Ectodermal cell (in vitro differentiated cells): Measurements from ENCODE around the gene CAMK2A.

Experiments used
- H3K27ac ChIP-seq: 2 replicates; pipeline ENCODE4 v1.7.0; 2013; ENCODE audit warnings: mild to moderate bottlenecking, low read depth, low read length; ENCODE audit not compliant: insufficient read depth, poor library complexity, severe bottlenecking
- H3K27me3 ChIP-seq: 2 replicates; pipeline ENCODE4 v1.7.0; 2013; ENCODE audit warnings: mild to moderate bottlenecking, low read length; ENCODE audit not compliant: insufficient read depth, control insufficient read depth, poor library complexity, severe bottlenecking
- H3K36me3 ChIP-seq: one replicate; pipeline ENCODE4 v1.7.0; 2013; ENCODE audit warnings: low read length; ENCODE audit not compliant: control insufficient read depth, insufficient read depth
- H3K4me1 ChIP-seq: one replicate; pipeline ENCODE4 v1.7.0; 2013; ENCODE audit warnings: low read length; ENCODE audit not compliant: control insufficient read depth, insufficient read depth
- H3K4me3 ChIP-seq: 2 replicates; pipeline ENCODE4 v1.7.0; 2013; ENCODE audit warnings: low read depth, low read length, control low read depth; ENCODE audit not compliant: insufficient read depth
- H3K9me3 ChIP-seq: 2 replicates; pipeline ENCODE4 v1.7.0; 2013; ENCODE audit warnings: mild to moderate bottlenecking, low read length, moderate library complexity; ENCODE audit not compliant: control insufficient read depth
- WGBS, 2 experiments: methylation state at CpG; one replicate each; pipeline ENCODE4 v1.1.7; 2013; ENCODE audit warnings: missing lambda C conversion rate in 2 of 2; 5-methylcytosine and 5-hydroxymethylcytosine counted together

The CAMK2A gene

DNA sequence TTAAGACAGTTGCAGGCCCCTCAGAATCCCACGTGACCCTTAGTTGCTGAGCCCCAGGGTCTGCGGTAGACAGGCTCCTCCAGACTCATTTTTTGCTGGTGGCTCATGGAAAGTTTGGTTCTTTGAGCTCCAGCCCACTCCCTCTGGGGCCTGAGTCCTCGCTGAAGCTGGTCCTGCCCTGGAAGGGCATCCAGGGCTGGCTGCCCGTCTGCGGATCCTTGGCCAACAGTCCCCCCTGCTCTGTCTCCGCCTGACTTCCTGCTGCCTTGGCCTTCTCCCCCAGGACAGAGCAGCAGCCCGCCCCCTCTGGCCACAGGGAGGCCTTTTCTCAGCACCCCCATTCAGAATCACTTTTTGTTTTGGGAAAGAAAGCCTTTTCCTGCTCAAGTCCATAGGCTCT lies 75.3 kb downstream of the CAMK2A start:
- Histone ChIP-seq H3K4me1 (peaks cover 11% of the 10 kb centered on the region), H3K27me3 (no peaks in the 10 kb centered on the region), H3K27ac (no peak overlapping the region), H3K9me3 (no peaks in the 10 kb centered on the region), H3K4me3 (no peak overlapping the region), H3K36me3 (no peaks in the 10 kb centered on the region)
- WGBS, 2 experiments: 82 to 87% methylated on average over 7 of the region's 7 CpGs

DNA sequence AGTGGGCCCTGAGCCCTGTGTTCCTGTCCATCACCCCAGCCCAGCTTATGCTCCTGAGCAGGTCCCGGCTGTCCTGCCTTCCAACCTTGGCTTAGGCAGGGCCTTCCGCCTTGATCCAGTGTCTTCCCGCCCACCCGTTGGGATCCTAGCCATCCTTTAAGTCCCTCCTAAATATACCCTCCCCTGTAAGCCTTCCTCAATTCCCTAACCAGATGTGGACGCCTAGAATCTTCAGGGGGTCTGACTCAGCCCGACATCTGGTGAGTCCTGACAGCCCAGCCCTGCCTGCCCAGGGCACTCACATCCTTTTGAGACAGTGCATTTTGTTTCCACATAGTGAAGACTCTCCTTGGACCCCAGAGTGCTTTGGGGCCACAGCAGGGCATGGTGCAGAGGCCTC lies 76.0 kb downstream of the CAMK2A start:
- no peak overlapping the region for H3K27ac ChIP-seq

DNA sequence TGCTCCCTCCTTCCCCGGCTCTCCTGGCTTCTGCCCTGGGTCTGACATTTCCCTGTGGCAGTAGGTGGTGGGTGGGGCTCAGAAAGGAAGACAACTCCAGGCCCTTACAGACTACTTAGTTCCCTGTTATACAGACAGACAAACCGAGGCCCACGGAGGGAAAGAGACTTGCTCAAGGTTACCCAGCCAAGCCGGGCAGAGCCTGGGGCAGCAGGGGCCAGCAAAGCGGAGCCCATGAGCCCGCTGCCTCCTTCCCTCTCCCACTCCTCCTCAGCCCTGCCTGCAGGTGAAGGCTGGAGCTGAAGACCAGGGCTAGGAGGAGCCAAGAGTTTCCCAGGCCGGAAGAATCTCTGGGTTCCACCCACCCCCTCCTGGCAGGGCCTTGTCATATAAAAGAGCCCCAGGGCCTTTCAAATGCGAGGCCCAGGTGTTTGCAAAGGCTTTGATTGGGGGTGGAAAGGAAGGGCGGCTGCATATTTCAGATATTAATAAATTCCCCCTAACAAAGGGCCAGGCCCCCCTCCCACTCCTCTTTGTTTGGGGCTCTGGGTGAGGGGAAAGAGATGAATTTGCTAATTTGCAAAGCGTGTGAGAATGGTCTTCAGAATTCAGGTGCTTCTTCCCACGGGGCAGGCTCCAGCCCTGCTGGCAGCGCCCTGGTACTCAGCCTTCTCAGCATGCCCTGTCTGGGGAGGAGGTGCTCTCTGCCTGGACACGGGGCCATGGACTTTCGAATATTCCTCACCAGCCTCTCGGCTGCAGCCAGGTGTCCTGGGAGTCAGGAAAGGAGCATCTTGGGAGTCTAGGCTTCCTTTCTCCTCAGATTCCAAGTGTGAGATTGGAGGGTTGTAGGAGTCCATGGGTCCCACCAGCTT lies 78.2 kb downstream of the CAMK2A start:
- WGBS, 2 experiments: 53 to 60% methylated on average over 13 of the region's 15 CpGs
- H3K27me3 ChIP-seq: no peaks in the 10 kb centered on the region
- H3K9me3 ChIP-seq: no peaks in the 10 kb centered on the region
- peaks cover 22% of the 10 kb centered on the region for H3K4me1 ChIP-seq
- H3K36me3 ChIP-seq: no peaks in the 10 kb centered on the region
- no peak overlapping the region for H3K27ac ChIP-seq
- no peak overlapping the region for H3K4me3 ChIP-seq

More for the DNA sequence above, 76.0 kb downstream of the CAMK2A start:
- Histone ChIP-seq H3K4me1 (peaks cover 19% of the 10 kb centered on the region), H3K4me3 (no peak overlapping the region), H3K27me3 (no peaks in the 10 kb centered on the region), H3K9me3 (no peaks in the 10 kb centered on the region), H3K36me3 (no peaks in the 10 kb centered on the region)
- 74 to 76% methylated on average over 6 of the region's 6 CpGs for WGBS, 2 experiments

DNA sequence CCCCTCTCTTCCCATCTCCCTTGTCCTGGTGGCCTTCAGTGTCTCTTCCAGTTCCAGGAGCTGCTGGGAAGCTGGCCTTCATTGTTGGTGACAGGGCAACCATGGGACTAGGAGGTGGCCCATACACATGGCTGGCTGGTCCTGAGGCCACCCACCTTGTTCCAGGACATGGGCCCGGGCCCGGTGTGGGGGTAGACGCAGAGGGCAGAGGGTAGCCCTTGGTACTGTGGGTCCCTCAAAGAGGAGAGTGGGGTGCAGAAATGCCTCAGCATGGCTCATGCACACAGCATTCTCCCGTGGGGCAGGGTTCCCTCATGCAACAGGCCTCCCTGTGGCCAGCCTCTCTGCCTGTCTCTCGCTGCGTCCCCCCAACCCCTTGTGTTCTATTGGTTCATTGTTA lies 78.9 kb downstream of the CAMK2A start:
- 73 to 74% methylated on average over 6 of the region's 6 CpGs for WGBS, 2 experiments
- no peak overlapping the region for H3K27ac ChIP-seq

DNA sequence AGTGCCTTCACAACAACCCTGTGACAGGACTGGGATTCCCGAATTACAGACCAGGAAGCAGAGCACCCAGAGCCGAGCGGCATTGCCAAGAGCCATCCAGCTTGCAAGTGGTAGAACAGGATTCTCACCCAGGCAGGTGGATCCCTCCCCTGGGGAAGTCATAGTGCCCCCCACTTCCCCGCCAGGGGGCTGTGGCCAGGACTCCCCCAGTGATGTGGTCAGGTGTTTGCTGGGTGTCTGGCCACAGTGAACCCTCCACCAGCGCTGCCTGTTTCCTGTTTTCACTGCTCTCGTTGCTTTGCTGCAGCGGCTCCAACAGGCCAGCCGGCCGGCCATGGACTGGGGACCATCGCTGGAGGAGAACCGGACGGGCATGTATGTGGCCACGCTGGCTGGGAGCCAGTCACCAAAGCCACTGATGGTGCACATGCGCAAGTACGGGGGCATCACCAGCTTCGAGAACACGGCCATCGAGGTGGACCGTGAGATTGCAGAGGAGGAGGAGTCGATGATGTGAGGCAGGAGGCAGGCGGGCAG lies 80.4 kb downstream of the CAMK2A start:
- no peak overlapping the region for H3K27ac ChIP-seq
- H3K36me3 ChIP-seq: no peaks in the 10 kb centered on the region
- WGBS, 2 experiments: 90 to 91% methylated on average over 21 of the region's 21 CpGs
- H3K27me3 ChIP-seq: no peaks in the 10 kb centered on the region
- H3K4me3 ChIP-seq: no peak overlapping the region
- peaks cover 22% of the 10 kb centered on the region for H3K4me1 ChIP-seq
- no peaks in the 10 kb centered on the region for H3K9me3 ChIP-seq

More for the DNA sequence above, 78.9 kb downstream of the CAMK2A start:
- no peaks in the 10 kb centered on the region for H3K9me3 ChIP-seq
- H3K4me3 ChIP-seq: no peak overlapping the region
- peaks cover 22% of the 10 kb centered on the region for H3K4me1 ChIP-seq
- H3K36me3 ChIP-seq: no peaks in the 10 kb centered on the region
- no peaks in the 10 kb centered on the region for H3K27me3 ChIP-seq

DNA sequence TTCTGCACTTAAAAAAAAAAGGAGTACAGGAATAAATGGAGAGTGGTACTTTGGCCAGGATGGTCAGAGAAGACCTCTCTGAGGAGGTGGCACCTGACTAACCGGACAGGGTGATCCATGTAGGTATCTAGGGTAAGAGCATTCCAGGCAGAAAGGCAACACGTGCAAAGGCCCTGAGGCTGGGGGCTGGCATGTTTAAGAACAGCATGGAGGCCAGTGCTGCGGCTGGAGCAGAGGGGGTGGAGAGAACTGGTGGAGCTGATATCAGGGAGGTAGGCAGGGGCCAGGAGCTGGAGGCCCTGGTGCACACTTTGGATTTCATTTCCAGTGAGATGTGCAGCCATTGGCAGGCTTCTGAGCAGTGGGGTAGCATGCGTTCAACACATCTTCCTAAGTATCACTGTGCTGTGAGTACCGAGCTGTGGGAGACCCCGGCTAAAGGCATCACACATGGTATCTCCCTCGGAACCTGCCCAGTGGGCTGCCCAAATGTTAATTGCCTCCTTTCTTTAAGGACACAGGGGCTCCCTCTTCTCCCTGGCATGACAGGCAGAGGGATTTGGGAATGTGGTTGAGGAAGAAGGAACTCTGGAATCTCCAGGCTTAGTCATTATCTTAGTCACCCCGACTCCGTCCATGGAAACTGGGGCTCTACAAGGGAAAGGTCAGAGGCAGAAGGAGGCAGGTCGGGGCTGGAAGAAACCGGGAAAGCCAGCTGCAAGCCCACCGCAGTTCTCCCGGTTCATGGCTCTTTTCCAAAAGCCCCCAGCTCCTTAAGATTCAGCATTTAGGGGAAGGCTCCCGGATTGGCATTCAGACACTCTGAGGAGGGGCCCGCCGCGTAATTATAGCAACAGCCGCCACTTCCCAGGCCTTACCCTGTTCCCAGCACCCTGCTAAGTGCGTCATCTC lies 81.1 kb downstream of the CAMK2A start:
- no peaks in the 10 kb centered on the region for H3K9me3 ChIP-seq
- H3K36me3 ChIP-seq: no peaks in the 10 kb centered on the region
- no peak overlapping the region for H3K4me3 ChIP-seq
- peaks cover 22% of the 10 kb centered on the region for H3K4me1 ChIP-seq
- 69 to 70% methylated on average over 19 of the region's 19 CpGs for WGBS, 2 experiments
- H3K27me3 ChIP-seq: no peaks in the 10 kb centered on the region
- no peak overlapping the region for H3K27ac ChIP-seq

DNA sequence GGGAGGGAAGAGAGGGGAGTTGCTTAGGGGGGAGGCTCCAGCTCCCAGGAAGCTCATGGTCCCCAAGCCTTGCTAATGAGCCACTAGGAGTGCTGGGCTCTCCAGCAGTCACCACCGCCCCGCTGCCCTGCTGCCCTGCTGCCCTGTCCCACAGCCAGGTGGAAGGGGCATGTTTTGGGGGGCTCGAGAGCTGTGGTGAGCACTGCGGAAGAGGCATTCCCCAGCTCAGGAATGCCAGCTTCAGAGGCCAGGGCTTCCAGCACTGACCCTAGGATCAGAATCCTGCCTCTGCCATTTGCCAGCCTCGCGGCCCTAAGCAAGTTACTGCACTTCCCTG lies 82.8 kb downstream of the CAMK2A start:
- Histone ChIP-seq H3K36me3 (no peaks in the 10 kb centered on the region), H3K4me3 (no peak overlapping the region), H3K27ac (no peak overlapping the region), H3K4me1 (peaks cover 22% of the 10 kb centered on the region), H3K9me3 (no peaks in the 10 kb centered on the region), H3K27me3 (no peaks in the 10 kb centered on the region)
- 89 to 91% methylated on average over 6 of the region's 6 CpGs for WGBS, 2 experiments

DNA sequence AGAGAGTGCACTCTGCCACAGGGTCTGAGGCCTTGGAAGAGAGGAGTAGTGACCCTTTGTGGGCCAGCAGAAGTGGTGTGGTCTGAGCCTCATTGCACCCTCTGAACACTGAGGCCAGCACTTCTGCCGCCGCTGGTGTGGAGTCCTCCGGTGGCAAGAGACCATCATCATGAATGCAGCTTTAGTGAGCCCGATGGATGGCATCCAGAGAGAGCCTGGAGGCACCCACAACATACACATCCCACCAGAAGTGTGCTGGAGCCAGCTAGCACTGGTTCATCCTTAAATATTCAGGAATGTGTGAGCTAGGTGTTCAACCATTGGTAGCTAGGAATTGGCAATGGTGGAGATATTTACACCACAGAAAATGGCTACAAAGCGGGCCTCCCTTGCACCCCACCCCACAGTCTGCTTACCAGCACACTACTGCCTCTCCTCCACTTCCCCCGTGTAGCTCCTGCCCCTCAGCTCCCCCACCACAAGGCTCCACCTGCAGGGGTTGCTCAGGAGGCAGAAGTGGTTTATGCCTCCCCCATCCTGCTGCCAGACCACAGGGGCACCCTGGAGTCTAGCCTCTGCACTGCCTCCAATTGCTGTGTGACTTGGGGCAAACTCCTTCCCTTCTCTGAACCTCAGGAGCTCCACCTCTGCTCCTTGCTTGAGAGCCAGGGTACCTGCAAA lies 83.3 kb downstream of the CAMK2A start:
- no peaks in the 10 kb centered on the region for H3K36me3 ChIP-seq
- H3K4me3 ChIP-seq: no peak overlapping the region
- 89 to 90% methylated on average over 6 of the region's 6 CpGs for WGBS, 2 experiments
- no peaks in the 10 kb centered on the region for H3K27me3 ChIP-seq
- H3K27ac ChIP-seq: no peak overlapping the region
- peaks cover 18% of the 10 kb centered on the region for H3K4me1 ChIP-seq
- H3K9me3 ChIP-seq: no peaks in the 10 kb centered on the region

DNA sequence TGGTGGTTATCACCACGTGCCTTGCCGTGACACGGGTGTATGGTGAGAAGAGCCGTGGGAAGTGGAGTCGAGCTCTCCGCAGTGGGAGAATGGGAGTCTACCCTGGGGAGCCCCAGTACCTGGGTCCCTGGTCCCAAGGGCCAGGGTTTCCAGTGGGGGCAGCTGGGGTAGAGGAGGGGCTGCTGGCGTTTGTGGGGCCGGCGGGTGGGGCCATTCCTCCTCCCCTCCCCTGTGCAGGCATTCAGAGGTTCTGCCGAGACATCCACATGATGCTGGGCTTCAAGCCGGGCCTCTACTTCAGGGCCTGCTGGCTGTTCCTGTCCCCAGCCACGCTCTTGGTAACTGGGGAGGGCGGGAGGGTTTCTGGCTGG lies 85.0 kb downstream of the CAMK2A start:
- H3K27me3 ChIP-seq: no peaks in the 10 kb centered on the region
- H3K27ac ChIP-seq: no peak overlapping the region
- H3K9me3 ChIP-seq: no peaks in the 10 kb centered on the region
- H3K4me1 ChIP-seq: peaks cover 14% of the 10 kb centered on the region
- no peaks in the 10 kb centered on the region for H3K36me3 ChIP-seq
- H3K4me3 ChIP-seq: no peak overlapping the region
- 92 to 95% methylated on average over 13 of the region's 13 CpGs for WGBS, 2 experiments
